Dermis microvascular lymphatic vessel endothelial cell (primary cell): ENCODE measurements around the gene CENATAC. TPM values are rescaled to one million over a fixed set of nuclear protein-coding genes. Genes with fewer than 3 reads are reported as not detected.
"Not testable (repeated sequence)": the region's sequence is repeated elsewhere in the genome, so short reads cannot be mapped to it uniquely, and the experiment has no call there.

ENCODE experiments used
- DNase-seq, 2 donors: peaks; one replicate each; pipeline versions ENCODE4 v3.0.0 to v3.0.0-alpha.2; 2010; ENCODE audit warnings: low read depth in 2 of 2
- total RNA-seq: library from RNA; depleted of rRNA; stranded (reverse); fragments of >200 nt; gene quantifications from 2 replicates; pipeline ENCODE4 v1.2.1, GENCODE V29; 2014

CENATAC gene
- total RNA-seq, 1 donor from 2014 or later: 6.2 TPM

GRCh38 chr11:118996926-118997626 lies 862 bp upstream of the CENATAC start:
- peak in 1 of 2 donors; percentile 33 for DNase-seq

- DNase-seq: peak in 1 of 2 donors; percentile 13
Measured at GRCh38 chr11:118998388-118998717, 415 bp downstream of the CENATAC start.

GRCh38 chr11:118998822-118999221 lies 884 bp downstream of the CENATAC start:
- peak in 1 of 2 donors; percentile 56 for DNase-seq

GRCh38 chr11:119000906-119001305 lies 3.0 kb downstream of the CENATAC start:
- no peak for DNase-seq

GRCh38 chr11:119006656-119007055 lies 8.7 kb downstream of the CENATAC start:
- no peak for DNase-seq

- DNase-seq: no peak
Measured at GRCh38 chr11:119011476-119012053, 13.6 kb downstream of the CENATAC start.

GRCh38 chr11:119012629-119013170 lies 14.8 kb downstream of the CENATAC start:
- no peak for DNase-seq

GRCh38 chr11:119014209-119014924 lies 16.4 kb downstream of the CENATAC start:
- DNase-seq: no peak

- DNase-seq: no peak
Measured at GRCh38 chr11:119015054-119015611, 17.2 kb downstream of the CENATAC start.

- no peak for DNase-seq
Measured at GRCh38 chr11:119016216-119017009, 18.5 kb downstream of the CENATAC start.

- not testable (repeated sequence) for DNase-seq
Measured at GRCh38 chr11:119017377-119017776, 19.4 kb downstream of the CENATAC start.

- peak; percentile 93 to 97 for DNase-seq
Measured at GRCh38 chr11:119018074-119018938, 20.4 kb downstream of the CENATAC start, which contains the start of the genes RPS25 and TRAPPC4. Gene RPS25 (minus strand): TSS chr11:119018343. CDS start chr11:119018284, 59 bp downstream. Gene TRAPPC4 (plus strand): TSS chr11:119018766. CDS start chr11:119018796, 30 bp downstream.

GRCh38 chr11:119019996-119020395 lies 22.1 kb downstream of the CENATAC start:
- DNase-seq: no peak

- DNase-seq: no peak
Measured at GRCh38 chr11:119021631-119022030, 23.7 kb downstream of the CENATAC start.

GRCh38 chr11:119023741-119024140 lies 25.8 kb downstream of the CENATAC start:
- no peak for DNase-seq

- DNase-seq: no peak
Measured at GRCh38 chr11:119024430-119025098, 26.6 kb downstream of the CENATAC start.

GRCh38 chr11:119025099-119025473 lies 27.1 kb downstream of the CENATAC start:
- no peak for DNase-seq

- no peak for DNase-seq
Measured at GRCh38 chr11:119025541-119025940, 27.6 kb downstream of the CENATAC start.

GRCh38 chr11:119025978-119026766 lies 28.2 kb downstream of the CENATAC start:
- no peak for DNase-seq
